RWPE2 (cell line): ENCODE data around the gene DTNBP1.
"Not testable (repeated sequence)": the region's sequence is repeated elsewhere in the genome, so short reads cannot be mapped to it uniquely, and the experiment has no call there.

Experiments
- ATAC-seq: fragments of 200-7000 bp; cut with Tn5 transposase; 3 replicates; pipeline ENCODE4 v1.9.1; 2021; ENCODE audit warnings: low read depth
- DNase-seq: peaks from one replicate; pipeline ENCODE4 v3.0.0-alpha.2; 2020; ENCODE audit warnings: low spot score
- H3K27ac ChIP-seq: fragments of 450-650 bp; 2 replicates; pipeline ENCODE4 v1.5.1; 2017; ENCODE audit warnings: mild to moderate bottlenecking; ENCODE audit not compliant: poor library complexity, severe bottlenecking
- H3K27me3 ChIP-seq: fragments of 250-450 bp; sonication (Bioruptor Pico); 2 replicates; pipeline ENCODE4 v1.5.1; 2021; ENCODE audit warnings: mild to moderate bottlenecking, moderate library complexity; ENCODE audit not compliant: insufficient read depth, poor library complexity, severe bottlenecking
- H3K36me3 ChIP-seq: fragments of 250-450 bp; sonication (Bioruptor Pico); 2 replicates; pipeline ENCODE4 v1.5.1; 2020; ENCODE audit warnings: low read depth, mild to moderate bottlenecking, moderate library complexity
- H3K4me1 ChIP-seq: fragments of 250-450 bp; sonication (Bioruptor Pico); 2 replicates; pipeline ENCODE4 v1.5.1; 2021; ENCODE audit warnings: mild to moderate bottlenecking, moderate library complexity; ENCODE audit not compliant: insufficient read depth, poor library complexity, severe bottlenecking
- H3K4me3 ChIP-seq: fragments of 250-450 bp; sonication (Bioruptor Pico); 2 replicates; pipeline ENCODE4 v1.5.1; 2021; ENCODE audit warnings: mild to moderate bottlenecking, moderate library complexity; ENCODE audit not compliant: severe bottlenecking
- H3K9me3 ChIP-seq: fragments of 250-450 bp; sonication (Bioruptor Pico); 2 replicates; pipeline ENCODE4 v1.5.1; 2021; ENCODE audit warnings: mild to moderate bottlenecking, moderate library complexity; ENCODE audit not compliant: severe bottlenecking
- CTCF ChIP-seq: fragments of 450-650 bp; IDR thresholded peaks from one replicate; pipeline ENCODE4 v1.5.1; 2017; ENCODE audit warnings: mild to moderate bottlenecking, moderate library complexity; ENCODE audit not compliant: poor library complexity, severe bottlenecking

Gene DTNBP1

GRCh38 chr6:15656145-15656544 is 6.7 kb downstream of the DTNBP1 start:
- ATAC-seq, result no peak
- Histone ChIP-seq H3K27ac (no peak overlapping the region), H3K36me3 (0 out of 2 replicates have a peak, but pooled peaks cover 3% of the 10 kb centered on the region), H3K9me3 (no peaks in the 10 kb centered on the region), H3K4me3 (no peak overlapping the region), H3K27me3 (no peaks in the 10 kb centered on the region), H3K4me1 (no peaks in the 10 kb centered on the region)
- DNase-seq, result no peak
- TF ChIP-seq CTCF, result no peak

- no peak for TF ChIP-seq CTCF
- Histone ChIP-seq H3K9me3 (no peaks in the 10 kb centered on the region), H3K27me3 (no peaks in the 10 kb centered on the region), H3K36me3 (peaks cover 7% of the 10 kb centered on the region; the same call in 1 of the 2 replicates), H3K27ac (no peak overlapping the region), H3K4me3 (no peak overlapping the region), H3K4me1 (no peaks in the 10 kb centered on the region)
- DNase-seq (no peak), ATAC-seq (no peak)
Observed at GRCh38 chr6:15654250-15654649, 8.6 kb downstream of the DTNBP1 start.

- Histone ChIP-seq H3K9me3 (no peaks in the 10 kb centered on the region), H3K27ac (no peak overlapping the region), H3K4me1 (no peaks in the 10 kb centered on the region), H3K27me3 (no peaks in the 10 kb centered on the region), H3K4me3 (no peak overlapping the region), H3K36me3 (peaks cover 7% of the 10 kb centered on the region; the same call in 1 of the 2 replicates)
- no peak for TF ChIP-seq CTCF
- no peak for DNase-seq
- ATAC-seq, result no peak
Observed at GRCh38 chr6:15653581-15653980, 9.2 kb downstream of the DTNBP1 start.

- not testable (repeated sequence) for H3K9me3 ChIP-seq, H3K27me3 ChIP-seq, H3K27ac ChIP-seq, H3K36me3 ChIP-seq, H3K4me1 ChIP-seq, H3K4me3 ChIP-seq, ATAC-seq, DNase-seq
Observed at GRCh38 chr6:15650004-15650559, 12.7 kb downstream of the DTNBP1 start.

GRCh38 chr6:15644904-15645303 is 17.9 kb downstream of the DTNBP1 start:
- H3K36me3 ChIP-seq, result no peaks in the 10 kb centered on the region

More at GRCh38 chr6:15644904-15645303, 17.9 kb downstream of the DTNBP1 start:
- TF ChIP-seq CTCF, result no peak
- no peaks in the 10 kb centered on the region for H3K27me3 ChIP-seq
- H3K4me3 ChIP-seq, result no peak overlapping the region
- H3K4me1 ChIP-seq, result no peaks in the 10 kb centered on the region
- ATAC-seq (no peak), DNase-seq (no peak)
- H3K9me3 ChIP-seq, result peaks cover 12% of the 10 kb centered on the region
- no peak overlapping the region for H3K27ac ChIP-seq
